ENCODE results near the gene AMZ2.
"Not testable (repeated sequence)": the region's sequence is repeated elsewhere in the genome, so short reads cannot be mapped to it uniquely, and the experiment has no call there.

The AMZ2 gene

GRCh38 chr17:68253426-68253825, 5.6 kb downstream of the AMZ2 start:
- not testable (repeated sequence) for DNase-seq (ENCODE audit: low spot score)

- DNase-seq (ENCODE audit: low spot score), result no peak
Observed at GRCh38 chr17:68255151-68255550, 7.3 kb downstream of the AMZ2 start.

DNA sequence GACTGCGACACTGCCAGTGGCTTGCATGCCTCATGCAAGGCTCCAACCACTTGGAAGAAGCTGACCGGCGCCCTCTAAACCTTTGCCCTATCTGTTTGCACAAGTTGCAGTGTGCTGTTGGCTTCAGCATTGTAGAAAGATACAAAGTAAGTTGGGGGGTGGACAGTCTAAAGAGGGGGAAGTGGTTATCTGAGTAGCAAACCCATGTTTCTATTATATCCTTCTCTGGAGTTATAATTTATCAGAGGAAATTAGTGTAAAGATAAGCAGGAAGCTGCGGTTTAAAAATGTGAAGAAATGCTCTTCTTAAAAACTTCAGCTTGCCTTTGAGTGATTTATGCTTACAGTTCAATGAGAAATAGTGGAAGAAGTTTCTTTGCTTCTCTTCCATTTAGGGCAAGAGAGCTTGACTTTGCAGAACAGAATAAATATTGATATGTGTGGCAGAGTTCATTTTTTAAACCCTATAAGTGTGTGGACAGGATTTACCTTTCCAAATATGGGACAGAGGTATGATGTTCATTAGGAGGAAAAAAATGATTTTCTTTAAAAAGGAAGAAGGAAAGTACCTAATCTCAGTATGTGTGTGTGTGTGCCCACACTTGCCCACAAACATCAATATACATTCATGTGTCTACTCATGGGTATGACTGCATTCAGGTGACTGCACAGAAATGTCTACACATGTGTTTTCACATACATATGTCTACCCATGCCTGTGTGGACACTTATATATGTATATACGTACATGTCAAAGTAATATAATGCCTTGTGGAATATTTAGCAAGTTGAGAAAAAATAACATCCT, 8.1 kb downstream of the AMZ2 start:
- no peak for DNase-seq (ENCODE audit: low spot score)

GRCh38 chr17:68256701-68257100, 8.9 kb downstream of the AMZ2 start:
- not testable (repeated sequence) for DNase-seq (ENCODE audit: low spot score)

GRCh38 chr17:68257934-68258333, 10.1 kb downstream of the AMZ2 start:
- DNase-seq (ENCODE audit: low spot score), result no peak

GRCh38 chr17:68258890-68259647, 11.2 kb downstream of the AMZ2 start:
- DNase-seq (ENCODE audit: low spot score), result peak; percentile 50

GRCh38 chr17:68259648-68259951, 11.8 kb downstream of the AMZ2 start:
- DNase-seq (ENCODE audit: low spot score), result not testable (repeated sequence)

- no peak for DNase-seq (ENCODE audit: low spot score)
Observed at GRCh38 chr17:68260051-68260762, 12.4 kb downstream of the AMZ2 start.

GRCh38 chr17:68262467-68262866, 14.6 kb downstream of the AMZ2 start:
- DNase-seq (ENCODE audit: low spot score), result not testable (repeated sequence)

DNA sequence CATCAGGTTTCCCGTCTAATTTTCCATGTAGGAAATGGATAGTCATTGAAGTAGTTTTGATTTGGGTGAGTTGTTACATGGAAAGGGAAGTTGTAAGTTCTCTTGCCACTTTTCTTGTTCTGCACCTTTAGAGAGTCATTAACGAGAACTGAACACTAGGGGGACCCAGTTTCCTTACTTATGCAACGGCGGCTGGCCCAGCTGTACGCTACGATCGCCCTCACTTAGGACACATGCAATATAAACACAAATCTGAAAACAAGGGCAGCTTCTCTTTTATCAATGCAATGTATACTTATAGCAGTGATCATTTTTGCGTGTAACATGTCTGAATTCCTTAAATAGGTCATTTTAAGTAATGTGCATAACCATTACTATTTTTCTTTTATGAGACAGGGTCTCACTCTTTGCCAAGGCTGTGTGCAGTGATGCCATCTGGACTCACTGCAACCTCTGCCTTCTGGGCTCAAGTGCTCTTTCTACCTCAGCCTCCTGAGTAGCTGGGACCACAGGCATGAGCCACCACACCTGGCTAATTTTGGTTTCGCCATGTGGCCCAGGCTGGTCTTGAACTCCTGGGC, 15.3 kb downstream of the AMZ2 start:
- peak; percentile 33 for DNase-seq (ENCODE audit: low spot score)

- not testable (repeated sequence) for DNase-seq (ENCODE audit: low spot score)
Observed at GRCh38 chr17:68265833-68266232, 18.0 kb downstream of the AMZ2 start.

GRCh38 chr17:68273722-68274121, 25.9 kb downstream of the AMZ2 start:
- DNase-seq (ENCODE audit: low spot score), result no peak

- not testable (repeated sequence) for DNase-seq (ENCODE audit: low spot score)
Observed at GRCh38 chr17:68276339-68276738, 28.5 kb downstream of the AMZ2 start.

DNA sequence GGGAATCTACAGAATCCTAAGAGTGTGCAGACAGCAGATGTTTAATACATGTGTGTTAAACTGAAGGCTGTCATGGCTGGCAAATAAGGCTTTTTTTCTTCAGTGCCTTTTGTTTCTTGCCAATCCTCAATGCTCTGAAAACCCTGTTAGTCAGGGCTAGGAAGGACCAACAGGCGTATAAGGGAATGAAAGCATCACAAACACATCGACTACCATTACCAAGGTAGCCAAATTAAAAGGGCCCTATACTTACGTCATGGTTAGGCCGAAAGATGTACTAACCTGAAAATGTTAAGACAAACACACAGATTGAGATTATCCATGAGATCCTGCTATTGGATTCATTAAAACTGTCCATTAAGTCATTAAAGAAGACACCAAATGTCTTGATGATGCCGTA, 30.0 kb downstream of the AMZ2 start:
- DNase-seq (ENCODE audit: low spot score), result no peak

DNA sequence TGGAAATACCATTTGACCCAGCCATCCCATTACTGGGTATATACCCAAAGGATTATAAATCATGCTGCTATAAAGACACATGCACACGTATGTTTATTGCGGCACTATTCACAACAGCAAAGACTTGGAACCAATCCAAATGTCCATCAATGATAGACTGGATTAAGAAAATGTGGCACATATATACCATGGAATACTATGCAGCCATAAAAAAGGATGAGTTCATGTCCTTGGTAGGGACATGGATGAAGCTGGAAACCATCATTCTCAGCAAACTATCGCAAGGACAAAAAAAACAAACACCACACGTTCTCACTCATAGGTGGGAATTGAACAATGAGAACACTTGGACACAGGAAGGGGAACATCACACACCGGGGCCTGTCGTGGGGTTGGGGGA, 34.1 kb downstream of the AMZ2 start:
- DNase-seq (ENCODE audit: low spot score), result not testable (repeated sequence)

DNA sequence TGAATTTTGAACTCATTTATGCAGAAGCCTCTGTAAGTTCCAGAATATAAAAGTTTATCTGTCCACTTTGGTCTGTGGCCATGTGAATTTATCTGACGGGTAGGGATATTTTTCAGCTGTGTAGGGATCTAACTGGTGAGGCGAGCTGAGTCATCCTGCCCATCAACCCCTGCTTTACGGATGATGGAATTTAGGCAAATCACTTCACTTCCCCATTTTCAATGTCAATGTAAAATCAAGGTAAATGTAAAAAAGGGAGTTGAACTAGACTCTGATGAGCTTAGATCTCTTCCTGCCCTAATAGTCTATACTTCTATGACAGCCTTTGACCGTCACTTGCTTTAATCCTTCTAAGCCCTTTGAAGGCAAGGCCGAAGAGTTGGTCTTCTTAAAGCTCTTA, 40.5 kb downstream of the AMZ2 start:
- DNase-seq (ENCODE audit: low spot score), result no peak

DNA sequence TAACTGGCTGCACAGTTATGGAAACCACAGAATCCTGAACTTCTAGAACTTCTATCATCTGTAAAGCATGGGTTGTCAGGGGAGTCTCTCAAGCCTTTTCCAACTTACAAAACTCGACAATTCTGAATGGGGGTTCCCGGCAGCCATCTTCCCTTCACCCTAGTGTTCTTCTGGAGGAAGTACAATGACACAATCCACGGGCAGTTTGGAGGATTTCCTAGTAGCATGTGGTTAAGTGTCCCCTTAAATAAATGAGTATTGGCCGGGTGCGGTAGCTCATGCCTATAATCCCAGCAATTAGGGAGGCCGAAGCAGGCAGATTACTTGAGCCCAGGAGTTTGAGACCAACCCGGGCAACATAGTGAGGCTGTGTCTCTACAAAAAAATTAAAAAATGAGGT, 41.0 kb downstream of the AMZ2 start:
- DNase-seq (ENCODE audit: low spot score), result no peak

GRCh38 chr17:68289473-68289872, 41.6 kb downstream of the AMZ2 start:
- no peak for DNase-seq (ENCODE audit: low spot score)

DNA sequence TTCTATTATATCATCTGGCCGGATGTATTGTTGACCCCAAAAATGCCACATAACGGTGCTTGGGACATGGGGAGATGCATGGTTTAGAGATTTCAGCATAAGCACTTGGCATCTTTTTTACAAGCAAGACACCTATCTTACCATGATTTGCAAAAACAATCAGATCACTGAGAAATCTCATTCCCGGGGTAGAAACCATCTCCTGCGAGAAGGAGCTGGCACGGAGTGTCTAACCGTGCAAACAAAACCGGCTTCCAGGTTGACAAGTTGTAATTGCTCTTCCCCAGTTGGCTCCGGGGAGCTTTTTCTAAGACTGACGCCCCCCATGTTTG, 42.1 kb downstream of the AMZ2 start:
- no peak for DNase-seq (ENCODE audit: low spot score)

DNA sequence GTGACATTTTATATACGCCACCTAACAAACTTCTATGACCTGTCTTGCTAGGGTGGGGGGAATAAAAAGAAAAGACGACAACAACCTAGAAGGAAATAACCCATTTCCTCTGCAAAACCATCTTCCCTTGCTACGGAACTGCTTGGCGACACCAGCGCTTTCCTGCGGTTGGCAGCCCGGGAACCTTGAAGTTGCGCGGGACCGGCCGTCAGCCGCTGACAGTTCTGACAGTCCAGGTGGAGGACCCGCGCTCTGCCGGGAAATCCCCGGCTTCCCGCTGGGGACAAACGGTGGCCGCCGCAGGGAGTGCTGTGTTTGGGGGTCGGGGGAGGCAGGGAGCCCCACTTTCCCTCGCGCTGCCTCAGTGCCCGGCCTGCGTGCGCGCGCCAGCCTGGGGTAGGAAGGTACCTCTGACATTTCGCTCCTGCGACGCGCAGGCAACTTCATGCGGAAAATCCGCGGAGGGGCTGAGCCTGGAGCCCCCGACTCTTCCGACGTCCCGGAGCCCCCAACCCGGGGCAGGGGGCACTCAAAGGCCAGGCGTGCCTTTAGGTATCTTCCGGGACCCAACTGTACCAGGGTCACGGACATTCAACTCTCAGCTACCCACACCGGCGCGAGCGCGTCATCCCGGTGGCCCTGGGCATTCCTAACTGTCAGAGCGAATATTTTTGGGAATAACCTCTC, 42.6 kb downstream of the AMZ2 start:
- no peak for DNase-seq (ENCODE audit: low spot score)

DNA sequence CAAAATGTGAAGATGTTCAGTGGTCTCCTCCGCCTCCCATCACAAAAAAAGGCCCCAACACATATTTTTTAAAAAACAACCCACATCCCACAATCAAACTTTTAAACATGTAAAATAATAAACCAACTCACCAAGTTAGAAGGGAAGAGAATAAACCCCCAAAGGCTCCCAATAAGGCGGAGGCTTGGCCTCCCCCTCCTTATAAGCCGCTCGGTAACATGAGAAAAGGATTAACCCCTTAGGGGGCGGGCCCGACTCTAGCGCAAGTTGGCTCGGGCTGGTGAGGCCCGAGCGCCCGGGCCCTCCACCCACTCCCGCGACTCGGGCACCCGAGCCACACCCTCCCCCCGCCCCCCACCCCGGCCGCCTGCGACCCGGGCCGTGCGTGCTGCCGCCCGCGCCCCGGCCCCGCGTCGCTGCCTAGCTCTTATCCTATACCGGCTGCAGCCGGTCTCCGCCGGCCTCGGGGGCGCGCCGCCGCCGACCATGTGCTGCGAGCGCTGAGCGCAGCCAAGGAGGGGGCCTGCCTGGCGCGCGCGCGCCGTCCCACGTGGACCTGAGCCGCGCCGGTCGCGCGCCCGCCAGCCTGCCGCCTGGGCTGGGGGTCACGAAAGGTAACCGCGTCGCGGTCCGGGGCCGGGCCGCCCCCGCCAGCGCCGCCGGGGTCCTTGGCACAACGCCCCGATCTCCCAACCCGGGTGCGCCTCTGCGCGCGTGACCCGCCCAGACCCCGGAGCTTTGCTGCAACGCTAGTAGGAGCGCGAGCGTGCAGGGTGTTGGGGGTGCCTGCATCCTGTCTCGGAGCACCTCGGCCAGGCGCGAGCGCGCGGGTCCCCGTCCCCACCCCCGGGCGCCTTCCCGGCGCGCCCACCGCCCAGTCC, 43.4 kb downstream of the AMZ2 start, which contains the start of the genes ARSG and SLC16A6:
ARSG (plus strand) TSS at position 541 of the 881 bp plus-strand sequence. CDS start 15,999 bp downstream, outside the sequence.
SLC16A6 (minus strand) TSS at position 173 of the 881 bp plus-strand sequence. CDS start 12,807 bp downstream, outside the sequence.
- peak; percentile 65 for DNase-seq (ENCODE audit: low spot score)
